Colonic mucosa (tissue), 4 donors: ENCODE results near the gene S1PR4. TPM values are rescaled to one million over a fixed set of nuclear protein-coding genes. Genes with fewer than 3 reads are reported as not detected.
"Not testable (repeated sequence)": the region's sequence is repeated elsewhere in the genome, so short reads cannot be mapped to it uniquely, and the experiment has no call there.

Experiments
- DNase-seq: peaks from one replicate; pipeline ENCODE4 v3.0.0-alpha.2; 2020
- H3K27ac ChIP-seq: fragments of 200-600 bp; one replicate; pipeline ENCODE4 v1.8.0; 2021
- H3K27me3 ChIP-seq: fragments of 200-600 bp; one replicate; pipeline ENCODE4 v1.8.0; 2021
- H3K36me3 ChIP-seq: fragments of 200-600 bp; one replicate; pipeline ENCODE4 v1.8.0; 2021
- H3K4me1 ChIP-seq: fragments of 200-600 bp; one replicate; pipeline ENCODE4 v1.8.0; 2021; ENCODE audit warnings: mild to moderate bottlenecking
- H3K4me3 ChIP-seq: fragments of 200-600 bp; one replicate; pipeline ENCODE4 v1.8.0; 2021
- H3K9ac ChIP-seq, 2 donors: one replicate each; pipeline ENCODE4 v1.7.0; 2013; ENCODE audit warnings: control low read depth in 2 of 2, low read depth in 2 of 2, low read length in 2 of 2
- H3K9me3 ChIP-seq: fragments of 200-600 bp; one replicate; pipeline ENCODE4 v1.8.0; 2021
- intact Hi-C: fragments of 100-400 bp; cut with DNase I; formaldehyde crosslinking; loops from one replicate; pipeline ENCODE4 v1.14.1; 2022
- total RNA-seq, 2 donors: library from RNA; stranded (reverse); fragmentation: NEBNext Ultra II Directional in 1 of 2; extraction: Animal tissue kit (Norgen Biotek cat#: 25700) in 1 of 2; gene quantifications; one replicate each; pipeline ENCODE4 v1.2.1, GENCODE V29; 2021
- TF ChIP-seq, protein P1 (sequence below): fragments of 200-600 bp; IDR thresholded peaks from one replicate; pipeline ENCODE4 v1.8.0; 2022; ENCODE audit warnings: antibody characterized with exemption, mild to moderate bottlenecking
- donor health status: healthy.
- donor health status: DM: no; HTN: no; CAD: no.
- donor health status: DM: no; HTN: no; CAD: no.

The S1PR4 gene
- total RNA-seq, 2 donors from 2014 or later = 0.96 to 1.1 TPM

DNA sequence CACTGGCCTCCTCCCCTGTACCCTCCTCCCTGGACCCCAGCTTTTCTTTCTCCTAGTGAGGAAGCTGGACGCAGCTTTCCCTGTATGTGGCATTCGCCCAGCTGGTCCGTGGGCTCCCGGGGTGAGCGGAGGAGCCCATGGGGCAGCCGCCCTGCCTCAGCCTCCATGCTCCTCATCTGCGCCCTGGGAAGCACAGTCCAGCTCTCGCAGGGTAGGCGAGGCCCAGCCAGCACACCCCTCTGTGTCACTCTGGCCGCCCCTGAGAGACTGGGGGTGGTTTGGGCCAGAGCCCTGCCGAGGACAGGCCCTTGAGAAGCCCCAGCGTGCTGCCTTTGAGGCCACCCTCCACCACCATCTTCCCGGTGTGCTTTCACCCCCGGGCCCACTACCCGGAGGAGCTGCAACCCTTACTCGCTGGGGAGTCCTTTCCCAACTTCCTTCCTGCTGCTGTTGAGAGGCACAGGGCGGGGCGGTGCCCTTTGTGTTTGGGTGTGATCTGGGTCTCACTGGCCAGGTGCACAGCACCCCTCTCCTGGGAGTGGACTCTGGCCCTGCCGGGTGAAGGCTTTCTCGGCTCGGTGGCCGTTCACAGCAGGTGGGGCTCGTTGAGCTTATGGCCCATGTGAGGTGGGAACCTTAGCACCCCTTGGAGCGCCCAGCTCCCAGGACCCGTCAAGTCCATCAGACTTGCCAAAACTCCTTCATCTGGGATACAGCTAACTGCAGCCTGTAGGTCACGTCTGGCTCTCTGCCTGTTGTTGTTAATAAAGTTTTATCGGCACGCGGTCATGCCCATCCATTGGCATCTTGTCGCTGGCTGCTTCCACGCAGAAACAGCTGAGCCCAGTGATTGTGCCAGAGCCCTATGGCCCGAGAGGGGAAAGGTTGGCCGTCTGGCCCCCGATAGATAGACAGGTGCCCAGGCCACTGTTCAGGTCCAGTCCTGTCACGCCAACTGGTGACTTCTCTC lies 10.3 kb downstream of the S1PR4 start:
- DNase-seq = peak; percentile 93
- Histone ChIP-seq H3K27me3 (no peaks in the 10 kb centered on the region), H3K4me1 (peaks cover 30% of the 10 kb centered on the region), H3K9ac (peak overlapping the region; percentile 54 to 94), H3K4me3 (peak overlapping the region; percentile 15), H3K27ac (peak overlapping the region; percentile 87), H3K9me3 (no peaks in the 10 kb centered on the region), H3K36me3 (no peaks in the 10 kb centered on the region)
- intact Hi-C loops = no loop called here
- TF ChIP-seq, protein P1, sequence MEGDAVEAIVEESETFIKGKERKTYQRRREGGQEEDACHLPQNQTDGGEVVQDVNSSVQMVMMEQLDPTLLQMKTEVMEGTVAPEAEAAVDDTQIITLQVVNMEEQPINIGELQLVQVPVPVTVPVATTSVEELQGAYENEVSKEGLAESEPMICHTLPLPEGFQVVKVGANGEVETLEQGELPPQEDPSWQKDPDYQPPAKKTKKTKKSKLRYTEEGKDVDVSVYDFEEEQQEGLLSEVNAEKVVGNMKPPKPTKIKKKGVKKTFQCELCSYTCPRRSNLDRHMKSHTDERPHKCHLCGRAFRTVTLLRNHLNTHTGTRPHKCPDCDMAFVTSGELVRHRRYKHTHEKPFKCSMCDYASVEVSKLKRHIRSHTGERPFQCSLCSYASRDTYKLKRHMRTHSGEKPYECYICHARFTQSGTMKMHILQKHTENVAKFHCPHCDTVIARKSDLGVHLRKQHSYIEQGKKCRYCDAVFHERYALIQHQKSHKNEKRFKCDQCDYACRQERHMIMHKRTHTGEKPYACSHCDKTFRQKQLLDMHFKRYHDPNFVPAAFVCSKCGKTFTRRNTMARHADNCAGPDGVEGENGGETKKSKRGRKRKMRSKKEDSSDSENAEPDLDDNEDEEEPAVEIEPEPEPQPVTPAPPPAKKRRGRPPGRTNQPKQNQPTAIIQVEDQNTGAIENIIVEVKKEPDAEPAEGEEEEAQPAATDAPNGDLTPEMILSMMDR = no peak

DNA sequence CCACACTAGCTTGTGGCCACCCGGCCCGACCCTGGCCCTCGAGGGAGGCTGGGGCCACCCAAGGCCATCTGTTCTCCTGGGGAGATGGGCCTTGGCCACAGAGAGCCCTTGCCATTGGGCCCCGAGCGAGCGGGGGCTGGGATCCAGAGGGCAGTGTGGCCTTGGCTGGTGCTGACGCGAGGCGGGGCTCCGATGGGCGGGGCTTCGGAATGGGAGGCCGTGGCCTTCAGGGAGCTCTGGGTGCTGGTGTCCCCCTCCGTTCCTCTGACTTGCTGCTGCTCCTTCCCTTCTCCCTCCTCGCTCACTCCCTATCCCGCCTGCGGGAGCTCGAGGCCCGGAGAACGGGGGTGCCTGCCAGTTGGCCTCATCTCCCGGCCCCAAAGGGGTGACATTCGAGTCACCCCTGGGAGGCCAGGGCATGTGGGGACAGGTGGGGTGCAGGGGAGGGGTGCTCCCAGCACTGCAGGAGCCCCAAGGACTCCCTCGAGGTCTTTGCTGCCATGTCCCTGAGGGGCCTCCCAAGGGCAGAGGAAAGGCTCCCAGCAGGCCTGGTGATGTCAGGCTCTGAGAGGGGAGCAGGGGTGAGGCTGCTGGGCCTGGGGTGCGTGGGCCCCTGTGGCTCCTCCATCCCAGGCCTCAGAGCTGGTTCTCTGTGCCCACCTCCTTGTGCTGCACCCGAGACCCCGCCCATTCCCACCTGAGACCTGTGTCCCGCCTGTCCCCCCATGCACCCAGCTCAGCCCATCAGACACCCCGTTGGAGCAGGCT lies 11.3 kb downstream of the S1PR4 start:
- Histone ChIP-seq H3K4me3 (no peak overlapping the region), H3K36me3 (no peaks in the 10 kb centered on the region), H3K27ac (peak overlapping the region; percentile 87), H3K4me1 (peaks cover 30% of the 10 kb centered on the region), H3K27me3 (no peaks in the 10 kb centered on the region), H3K9me3 (no peaks in the 10 kb centered on the region), H3K9ac (peak overlapping the region in 1 of 2 donors; percentile 14)
- intact Hi-C loops = no loop called here
- TF ChIP-seq, protein P1 = no peak
- peak; percentile 73 for DNase-seq

DNA sequence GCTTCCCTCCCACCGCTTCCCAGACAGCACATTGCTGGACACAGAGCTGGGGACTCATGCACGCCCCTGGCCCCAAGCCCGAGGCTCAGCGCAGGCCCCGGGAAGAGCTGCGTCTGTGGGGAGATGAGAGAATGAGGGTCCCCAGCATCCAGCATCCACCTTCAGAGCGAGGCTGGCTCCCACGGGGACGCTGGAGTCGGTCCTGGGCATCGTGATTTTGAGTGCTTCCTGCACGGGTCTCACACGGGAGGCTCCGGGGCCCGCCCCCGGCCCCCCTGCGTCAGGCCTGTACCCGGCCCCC lies 11.9 kb downstream of the S1PR4 start:
- H3K4me3 ChIP-seq = no peak overlapping the region
- H3K27me3 ChIP-seq = no peaks in the 10 kb centered on the region
- no peaks in the 10 kb centered on the region for H3K36me3 ChIP-seq
- TF ChIP-seq, protein P1 = no peak
- DNase-seq = no peak
- no peaks in the 10 kb centered on the region for H3K9me3 ChIP-seq
- intact Hi-C loops = no loop called here
- H3K9ac ChIP-seq = no peak overlapping the region
- H3K27ac ChIP-seq = no peak overlapping the region
- H3K4me1 ChIP-seq = peaks cover 30% of the 10 kb centered on the region

DNA sequence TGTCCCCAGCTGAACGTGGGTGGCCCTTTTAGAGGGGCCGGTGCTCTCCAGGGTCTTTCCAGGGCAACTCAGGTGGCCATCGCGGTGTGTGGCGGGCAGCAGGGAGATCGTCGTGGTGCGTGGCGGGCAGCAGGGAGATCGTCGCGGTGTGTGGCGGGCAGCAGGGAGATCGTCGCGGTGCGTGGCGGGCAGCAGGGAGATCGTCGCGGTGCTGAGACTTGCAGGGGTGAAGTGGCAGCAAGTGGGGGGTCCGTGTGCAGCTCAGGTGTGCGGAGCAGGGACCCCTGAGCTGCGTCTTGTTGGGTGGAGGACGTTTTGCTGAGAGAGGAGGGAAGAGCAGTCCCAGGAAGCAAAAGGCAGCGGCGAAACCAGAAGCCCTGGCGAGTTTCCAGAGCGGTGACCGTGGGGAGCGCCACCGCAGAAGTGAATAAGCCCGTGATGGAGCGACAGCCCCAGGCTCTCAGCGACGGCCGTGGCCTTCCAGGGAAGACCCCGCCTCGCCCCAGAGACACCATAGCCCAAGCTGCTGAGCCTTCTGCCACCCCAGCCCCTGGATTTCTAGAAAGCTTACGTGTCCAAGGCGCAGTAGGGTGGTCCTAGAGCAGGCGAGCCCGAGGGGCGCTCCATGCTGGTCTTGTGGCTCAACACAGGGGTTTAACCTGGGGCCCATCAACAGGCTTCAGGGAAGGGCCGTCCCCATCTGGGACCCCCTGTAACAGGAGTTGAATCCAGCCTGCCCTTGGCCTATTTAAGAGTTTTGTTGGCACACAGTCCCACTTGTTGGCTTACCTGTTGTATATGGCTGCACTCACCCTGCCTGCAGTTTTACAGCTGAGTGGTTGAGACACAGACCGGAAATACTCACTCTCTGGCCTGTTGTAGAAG lies 12.6 kb downstream of the S1PR4 start:
- intact Hi-C loops = no loop called here
- TF ChIP-seq, protein P1 = no peak
- peaks cover 30% of the 10 kb centered on the region for H3K4me1 ChIP-seq
- no peak for DNase-seq
- no peak overlapping the region for H3K4me3 ChIP-seq
- no peak overlapping the region for H3K27ac ChIP-seq
- no peaks in the 10 kb centered on the region for H3K36me3 ChIP-seq
- no peak overlapping the region for H3K9ac ChIP-seq
- H3K9me3 ChIP-seq = no peaks in the 10 kb centered on the region
- H3K27me3 ChIP-seq = no peaks in the 10 kb centered on the region

DNA sequence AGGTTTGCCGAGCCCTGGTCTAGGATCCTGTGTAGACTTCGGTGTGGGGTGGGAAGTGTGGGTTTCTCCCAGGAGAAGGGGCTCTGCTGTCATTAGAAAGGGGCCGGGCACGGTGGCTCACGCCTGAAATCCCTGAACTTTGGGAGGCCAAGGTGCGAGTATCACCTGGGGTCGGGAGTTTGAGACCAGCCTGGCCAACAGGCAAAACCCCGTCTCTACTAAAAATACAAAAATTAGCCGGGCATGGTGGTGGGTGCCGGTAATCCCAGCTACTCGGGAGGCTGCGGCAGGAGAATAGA lies 13.2 kb downstream of the S1PR4 start:
- intact Hi-C loops, H3K27ac ChIP-seq, H3K27me3 ChIP-seq, H3K9ac ChIP-seq, DNase-seq, H3K36me3 ChIP-seq, H3K4me3 ChIP-seq, H3K9me3 ChIP-seq: not testable (repeated sequence)
- H3K4me1 ChIP-seq = peaks cover 26% of the 10 kb centered on the region
